ENCODE measurements around the gene TEX29.

DNA sequence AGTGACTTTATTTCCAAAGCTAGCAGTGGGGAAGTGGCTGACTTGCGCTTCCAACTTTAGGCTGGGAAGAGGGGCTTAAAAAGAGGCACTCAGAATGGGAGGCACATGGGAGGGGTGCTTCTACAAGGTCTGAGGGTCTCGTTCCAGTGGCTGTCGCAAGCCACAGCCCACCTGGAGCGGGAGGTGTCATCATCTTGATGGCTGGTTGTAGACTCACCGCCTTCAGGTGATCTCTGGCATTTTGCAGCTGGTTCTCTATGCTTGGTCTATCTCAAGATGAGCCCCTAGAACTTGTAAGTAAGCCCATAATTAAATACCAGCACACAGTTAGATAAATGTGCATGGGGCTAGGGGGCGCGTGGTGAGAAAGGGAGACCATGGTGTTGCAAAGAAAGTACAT is 9.2 kb downstream of the TEX29 start:
- TF ChIP-seq SMC3 (IDR thresholded peaks at IDR 0.05; ENCODE audit: borderline replicate concordance, low read length), result no peak
- no peak for TF ChIP-seq POLR2AphosphoS2 (IDR thresholded peaks at IDR 0.05; ENCODE audit: low read depth, low read length)
- no peak for TF ChIP-seq EP300 (IDR thresholded peaks at IDR 0.05; ENCODE audit: borderline replicate concordance in 1 of 2, control insufficient read depth in 1 of 2, low read depth in 2 of 2, low read length in 2 of 2)

Measured in GM12878 (cell line).